Measurements from ENCODE around the gene DEXI. TPM values are rescaled to one million over a fixed set of nuclear protein-coding genes. Genes with fewer than 3 reads are reported as not detected.

Gene DEXI
- total and polyA plus RNA-seq, 2 of the 13 experiments (the other 11 are each of a cell fraction or from before 2014, with no cell fraction given), result 51.5 to 70.4 TPM

DNA sequence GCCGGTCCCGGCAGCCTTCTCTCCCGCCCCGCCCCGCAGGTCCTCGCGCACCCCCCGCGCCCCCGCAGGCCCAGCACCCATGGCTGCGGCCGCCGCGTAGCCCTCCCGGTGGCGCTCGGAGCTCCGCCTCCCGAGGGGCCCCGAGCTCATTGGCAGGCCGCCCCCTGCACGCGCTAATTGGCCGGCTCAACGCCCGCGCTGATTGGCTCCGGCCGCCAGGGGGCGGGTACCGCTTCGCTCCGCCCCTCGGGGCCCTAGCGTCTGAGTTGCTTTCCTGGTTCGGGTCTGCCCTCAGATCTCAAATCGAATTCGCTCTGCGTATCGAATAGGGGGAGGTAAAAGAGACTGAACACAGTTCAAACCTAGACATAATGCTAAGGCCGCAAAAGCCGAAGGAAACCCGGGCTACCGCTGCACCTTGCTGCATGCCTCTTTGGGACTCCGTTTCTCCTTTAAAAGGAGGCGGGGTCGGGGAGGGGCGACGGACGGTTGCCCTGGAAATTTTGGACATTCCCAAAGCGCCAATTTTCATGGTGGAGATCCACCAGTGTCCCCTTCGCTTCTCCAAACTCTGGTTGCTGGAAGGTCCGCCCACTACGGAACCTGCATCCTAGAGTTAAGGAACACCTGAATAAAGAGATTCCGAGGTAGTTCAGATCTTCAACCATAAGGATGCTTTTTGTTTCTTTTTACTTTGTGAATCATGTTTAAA lies at the start of gene DEXI (continued):
- TF ChIP-seq, protein P1, sequence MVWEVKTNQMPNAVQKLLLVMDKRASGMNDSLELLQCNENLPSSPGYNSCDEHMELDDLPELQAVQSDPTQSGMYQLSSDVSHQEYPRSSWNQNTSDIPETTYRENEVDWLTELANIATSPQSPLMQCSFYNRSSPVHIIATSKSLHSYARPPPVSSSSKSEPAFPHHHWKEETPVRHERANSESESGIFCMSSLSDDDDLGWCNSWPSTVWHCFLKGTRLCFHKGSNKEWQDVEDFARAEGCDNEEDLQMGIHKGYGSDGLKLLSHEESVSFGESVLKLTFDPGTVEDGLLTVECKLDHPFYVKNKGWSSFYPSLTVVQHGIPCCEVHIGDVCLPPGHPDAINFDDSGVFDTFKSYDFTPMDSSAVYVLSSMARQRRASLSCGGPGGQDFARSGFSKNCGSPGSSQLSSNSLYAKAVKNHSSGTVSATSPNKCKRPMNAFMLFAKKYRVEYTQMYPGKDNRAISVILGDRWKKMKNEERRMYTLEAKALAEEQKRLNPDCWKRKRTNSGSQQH (CRISPR knock-in tag; IDR thresholded peaks at IDR 0.05; ENCODE audit: low read depth), result no peak
- TF ChIP-seq, protein P2, sequence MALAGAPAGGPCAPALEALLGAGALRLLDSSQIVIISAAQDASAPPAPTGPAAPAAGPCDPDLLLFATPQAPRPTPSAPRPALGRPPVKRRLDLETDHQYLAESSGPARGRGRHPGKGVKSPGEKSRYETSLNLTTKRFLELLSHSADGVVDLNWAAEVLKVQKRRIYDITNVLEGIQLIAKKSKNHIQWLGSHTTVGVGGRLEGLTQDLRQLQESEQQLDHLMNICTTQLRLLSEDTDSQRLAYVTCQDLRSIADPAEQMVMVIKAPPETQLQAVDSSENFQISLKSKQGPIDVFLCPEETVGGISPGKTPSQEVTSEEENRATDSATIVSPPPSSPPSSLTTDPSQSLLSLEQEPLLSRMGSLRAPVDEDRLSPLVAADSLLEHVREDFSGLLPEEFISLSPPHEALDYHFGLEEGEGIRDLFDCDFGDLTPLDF (CRISPR knock-in tag; IDR thresholded peaks at IDR 0.05), result no peak
- TF ChIP-seq ZNF160 (CRISPR knock-in tag; IDR thresholded peaks at IDR 0.05) (no peak), ZNF75D (CRISPR knock-in tag; IDR thresholded peaks at IDR 0.05; ENCODE audit: borderline replicate concordance) (no peak), SAP130 (CRISPR knock-in tag; IDR thresholded peaks at IDR 0.05; ENCODE audit: low read depth) (peak; percentile 87), ZFP36L1 (CRISPR knock-in tag; IDR thresholded peaks at IDR 0.05) (peak; percentile 93), CBX1 (IDR thresholded peaks at IDR 0.05; ENCODE audit: low read depth) (peak; percentile 12), ARHGAP35 (CRISPR knock-in tag; IDR thresholded peaks at IDR 0.05; ENCODE audit: borderline replicate concordance) (no peak; the same call in 1 of the 2 replicates), KLF15 (CRISPR knock-in tag; IDR thresholded peaks at IDR 0.05; ENCODE audit: borderline replicate concordance) (no peak), TMF1 (CRISPR knock-in tag; IDR thresholded peaks at IDR 0.05; ENCODE audit: low read depth) (no peak), ERF (CRISPR knock-in tag; IDR thresholded peaks at IDR 0.05) (no peak; the same call in 1 of the 2 replicates), FLYWCH1 (CRISPR knock-in tag; IDR thresholded peaks at IDR 0.05) (no peak), EEA1 (CRISPR knock-in tag; IDR thresholded peaks at IDR 0.05; ENCODE audit: borderline replicate concordance) (no peak), ATF1 (CRISPR knock-in tag; IDR thresholded peaks at IDR 0.05) (no peak)
- TF ChIP-seq, protein P3, sequence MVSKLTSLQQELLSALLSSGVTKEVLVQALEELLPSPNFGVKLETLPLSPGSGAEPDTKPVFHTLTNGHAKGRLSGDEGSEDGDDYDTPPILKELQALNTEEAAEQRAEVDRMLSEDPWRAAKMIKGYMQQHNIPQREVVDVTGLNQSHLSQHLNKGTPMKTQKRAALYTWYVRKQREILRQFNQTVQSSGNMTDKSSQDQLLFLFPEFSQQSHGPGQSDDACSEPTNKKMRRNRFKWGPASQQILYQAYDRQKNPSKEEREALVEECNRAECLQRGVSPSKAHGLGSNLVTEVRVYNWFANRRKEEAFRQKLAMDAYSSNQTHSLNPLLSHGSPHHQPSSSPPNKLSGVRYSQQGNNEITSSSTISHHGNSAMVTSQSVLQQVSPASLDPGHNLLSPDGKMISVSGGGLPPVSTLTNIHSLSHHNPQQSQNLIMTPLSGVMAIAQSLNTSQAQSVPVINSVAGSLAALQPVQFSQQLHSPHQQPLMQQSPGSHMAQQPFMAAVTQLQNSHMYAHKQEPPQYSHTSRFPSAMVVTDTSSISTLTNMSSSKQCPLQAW (CRISPR knock-in tag; IDR thresholded peaks at IDR 0.05), result peak; percentile 76; the same call in 1 of the 2 replicates
- TF ChIP-seq, protein P4, sequence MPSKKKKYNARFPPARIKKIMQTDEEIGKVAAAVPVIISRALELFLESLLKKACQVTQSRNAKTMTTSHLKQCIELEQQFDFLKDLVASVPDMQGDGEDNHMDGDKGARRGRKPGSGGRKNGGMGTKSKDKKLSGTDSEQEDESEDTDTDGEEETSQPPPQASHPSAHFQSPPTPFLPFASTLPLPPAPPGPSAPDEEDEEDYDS (CRISPR knock-in tag; IDR thresholded peaks at IDR 0.05), result peak; percentile 95
- TF ChIP-seq, protein P5, sequence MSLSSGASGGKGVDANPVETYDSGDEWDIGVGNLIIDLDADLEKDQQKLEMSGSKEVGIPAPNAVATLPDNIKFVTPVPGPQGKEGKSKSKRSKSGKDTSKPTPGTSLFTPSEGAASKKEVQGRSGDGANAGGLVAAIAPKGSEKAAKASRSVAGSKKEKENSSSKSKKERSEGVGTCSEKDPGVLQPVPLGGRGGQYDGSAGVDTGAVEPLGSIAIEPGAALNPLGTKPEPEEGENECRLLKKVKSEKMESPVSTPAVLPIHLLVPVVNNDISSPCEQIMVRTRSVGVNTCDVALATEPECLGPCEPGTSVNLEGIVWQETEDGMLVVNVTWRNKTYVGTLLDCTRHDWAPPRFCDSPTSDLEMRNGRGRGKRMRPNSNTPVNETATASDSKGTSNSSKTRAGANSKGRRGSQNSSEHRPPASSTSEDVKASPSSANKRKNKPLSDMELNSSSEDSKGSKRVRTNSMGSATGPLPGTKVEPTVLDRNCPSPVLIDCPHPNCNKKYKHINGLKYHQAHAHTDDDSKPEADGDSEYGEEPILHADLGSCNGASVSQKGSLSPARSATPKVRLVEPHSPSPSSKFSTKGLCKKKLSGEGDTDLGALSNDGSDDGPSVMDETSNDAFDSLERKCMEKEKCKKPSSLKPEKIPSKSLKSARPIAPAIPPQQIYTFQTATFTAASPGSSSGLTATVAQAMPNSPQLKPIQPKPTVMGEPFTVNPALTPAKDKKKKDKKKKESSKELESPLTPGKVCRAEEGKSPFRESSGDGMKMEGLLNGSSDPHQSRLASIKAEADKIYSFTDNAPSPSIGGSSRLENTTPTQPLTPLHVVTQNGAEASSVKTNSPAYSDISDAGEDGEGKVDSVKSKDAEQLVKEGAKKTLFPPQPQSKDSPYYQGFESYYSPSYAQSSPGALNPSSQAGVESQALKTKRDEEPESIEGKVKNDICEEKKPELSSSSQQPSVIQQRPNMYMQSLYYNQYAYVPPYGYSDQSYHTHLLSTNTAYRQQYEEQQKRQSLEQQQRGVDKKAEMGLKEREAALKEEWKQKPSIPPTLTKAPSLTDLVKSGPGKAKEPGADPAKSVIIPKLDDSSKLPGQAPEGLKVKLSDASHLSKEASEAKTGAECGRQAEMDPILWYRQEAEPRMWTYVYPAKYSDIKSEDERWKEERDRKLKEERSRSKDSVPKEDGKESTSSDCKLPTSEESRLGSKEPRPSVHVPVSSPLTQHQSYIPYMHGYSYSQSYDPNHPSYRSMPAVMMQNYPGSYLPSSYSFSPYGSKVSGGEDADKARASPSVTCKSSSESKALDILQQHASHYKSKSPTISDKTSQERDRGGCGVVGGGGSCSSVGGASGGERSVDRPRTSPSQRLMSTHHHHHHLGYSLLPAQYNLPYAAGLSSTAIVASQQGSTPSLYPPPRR (CRISPR knock-in tag; IDR thresholded peaks at IDR 0.05; ENCODE audit: borderline replicate concordance), result no peak
- TF ChIP-seq, protein P6, sequence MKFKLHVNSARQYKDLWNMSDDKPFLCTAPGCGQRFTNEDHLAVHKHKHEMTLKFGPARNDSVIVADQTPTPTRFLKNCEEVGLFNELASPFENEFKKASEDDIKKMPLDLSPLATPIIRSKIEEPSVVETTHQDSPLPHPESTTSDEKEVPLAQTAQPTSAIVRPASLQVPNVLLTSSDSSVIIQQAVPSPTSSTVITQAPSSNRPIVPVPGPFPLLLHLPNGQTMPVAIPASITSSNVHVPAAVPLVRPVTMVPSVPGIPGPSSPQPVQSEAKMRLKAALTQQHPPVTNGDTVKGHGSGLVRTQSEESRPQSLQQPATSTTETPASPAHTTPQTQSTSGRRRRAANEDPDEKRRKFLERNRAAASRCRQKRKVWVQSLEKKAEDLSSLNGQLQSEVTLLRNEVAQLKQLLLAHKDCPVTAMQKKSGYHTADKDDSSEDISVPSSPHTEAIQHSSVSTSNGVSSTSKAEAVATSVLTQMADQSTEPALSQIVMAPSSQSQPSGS (CRISPR knock-in tag; IDR thresholded peaks at IDR 0.05), result peak; percentile 64; the same call in 1 of the 2 replicates
